Mesendoderm (in vitro differentiated cells): Measurements from ENCODE around the gene ARFGAP1.

Experiments used
- DNase-seq: peaks from one replicate; pipeline ENCODE4 v3.0.0; 2013
- H2AK5ac ChIP-seq: 2 replicates; pipeline ENCODE4 v1.6.1; 2013; ENCODE audit warnings: low read length, inconsistent platforms
- H2BK120ac ChIP-seq: 2 replicates; pipeline ENCODE4 v1.6.1; 2013; ENCODE audit warnings: low read depth, mild to moderate bottlenecking, low read length, moderate library complexity, mixed read lengths
- H2BK15ac ChIP-seq: replicated peaks from 2 replicates; pipeline ENCODE4 v1.6.1; 2013; ENCODE audit warnings: low read depth, mild to moderate bottlenecking, moderate library complexity
- H2BK5ac ChIP-seq: 2 replicates; pipeline ENCODE4 v1.6.1; 2013; ENCODE audit warnings: low read length, inconsistent platforms
- H3K18ac ChIP-seq: 2 replicates; pipeline ENCODE4 v1.6.1; 2013; ENCODE audit warnings: mild to moderate bottlenecking, low read length, mixed read lengths
- H3K23ac ChIP-seq: one replicate; pipeline ENCODE4 v1.6.1; 2013; ENCODE audit warnings: low read length
- H3K27ac ChIP-seq: 2 replicates; pipeline ENCODE4 v1.5.1; 2013; ENCODE audit warnings: low read depth, mild to moderate bottlenecking, inconsistent platforms, low read length, moderate library complexity
- H3K27me3 ChIP-seq: 2 replicates; pipeline ENCODE4 v1.6.1; 2013; ENCODE audit warnings: low read length, control low read depth, mild to moderate bottlenecking, inconsistent platforms; ENCODE audit not compliant: insufficient read depth, poor library complexity
- H3K36me3 ChIP-seq: 2 replicates; pipeline ENCODE4 v1.6.1; 2013; ENCODE audit warnings: low read length, inconsistent platforms; ENCODE audit not compliant: control insufficient read depth, insufficient read depth
- H3K4ac ChIP-seq: one replicate; pipeline ENCODE4 v1.6.1; 2013; ENCODE audit warnings: low read depth, mild to moderate bottlenecking, low read length, moderate library complexity
- H3K4me1 ChIP-seq: 2 replicates; pipeline ENCODE4 v1.6.1; 2013; ENCODE audit warnings: low read depth, low read length, inconsistent platforms; ENCODE audit not compliant: control insufficient read depth
- H3K4me2 ChIP-seq: 2 replicates; pipeline ENCODE4 v1.6.1; 2013; ENCODE audit warnings: low read length
- H3K4me3 ChIP-seq: 2 replicates; pipeline ENCODE4 v1.5.1; 2013; ENCODE audit warnings: mild to moderate bottlenecking, low read length
- H3K56ac ChIP-seq: one replicate; pipeline ENCODE4 v1.6.1; 2013; ENCODE audit warnings: low read length
- H3K79me1 ChIP-seq: 2 replicates; pipeline ENCODE4 v1.6.1; 2013; ENCODE audit warnings: low read length, inconsistent platforms
- H3K79me2 ChIP-seq: 2 replicates; pipeline ENCODE4 v1.6.1; 2013; ENCODE audit warnings: mild to moderate bottlenecking, low read length; ENCODE audit not compliant: control insufficient read depth, insufficient read depth
- H3K9ac ChIP-seq: 2 replicates; pipeline ENCODE4 v1.6.1; 2013; ENCODE audit warnings: low read length, inconsistent platforms
- H4K5ac ChIP-seq: one replicate; pipeline ENCODE4 v1.6.1; 2013; ENCODE audit warnings: low read length
- H4K8ac ChIP-seq: one replicate; pipeline ENCODE4 v1.6.1; 2013; ENCODE audit warnings: low read depth, mild to moderate bottlenecking, control low read depth, low read length, moderate library complexity
- WGBS: extraction: QIAGEN DNeasy Blood & Tissue Kit; methylation state at CpG from one replicate; pipeline ENCODE4 v1.1.7; 2013; ENCODE audit warnings: low lambda C conversion rate, missing lambda C conversion rate; ENCODE audit not compliant: insufficient coverage; ENCODE audit errors: extremely low coverage; 5-methylcytosine and 5-hydroxymethylcytosine counted together

The ARFGAP1 gene

DNA sequence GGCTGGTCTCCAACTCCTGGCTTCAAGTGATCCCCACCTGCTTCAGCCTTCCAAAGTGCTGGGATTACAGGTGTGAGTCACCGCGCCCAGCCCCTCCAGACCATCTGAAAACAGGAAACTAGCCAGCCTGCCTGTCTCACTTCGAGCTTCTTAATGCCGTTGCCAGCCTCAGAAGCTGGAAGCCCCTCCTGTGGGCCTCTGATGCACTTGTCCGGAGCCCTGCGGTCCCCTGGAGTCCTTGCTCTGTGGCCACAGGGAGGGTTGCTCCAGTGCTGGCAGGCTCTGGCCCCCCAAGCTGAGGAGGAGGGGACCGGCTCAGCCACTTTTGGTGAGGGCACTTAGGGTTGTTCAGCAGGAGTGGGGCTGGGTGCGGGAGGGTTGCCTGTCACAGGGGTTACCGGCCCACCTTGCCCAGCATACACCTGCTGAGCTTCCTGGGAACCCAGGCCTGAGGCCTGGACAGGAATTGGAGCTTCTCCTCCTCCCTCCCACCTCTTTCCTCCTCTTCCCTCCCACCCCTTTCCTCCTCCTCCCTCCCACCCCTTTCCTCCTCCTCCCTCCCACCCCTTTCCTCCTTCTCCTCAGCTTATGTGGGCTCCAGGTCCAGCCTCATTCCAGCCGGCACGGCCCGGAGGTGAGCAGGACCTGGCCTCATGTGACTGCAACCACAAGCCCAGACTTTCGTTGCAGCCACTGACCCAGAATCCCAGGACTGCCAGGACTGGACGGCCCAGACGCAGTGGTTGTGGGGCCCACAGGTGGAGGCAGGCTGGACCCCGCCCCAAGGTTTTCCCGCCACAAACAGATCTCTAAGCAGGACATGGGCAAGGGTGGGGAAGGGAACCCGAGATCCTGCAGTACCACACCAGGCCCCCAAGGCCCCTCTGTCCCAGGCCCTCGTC is 46.3 kb upstream of the ARFGAP1 start:
- Histone ChIP-seq H3K4me2 (no peak overlapping the region), H2BK5ac (no peak overlapping the region), H3K79me1 (no peaks in the 10 kb centered on the region), H3K9ac (no peak overlapping the region), H3K79me2 (no peaks in the 10 kb centered on the region), H3K4me1 (no peaks in the 10 kb centered on the region), H3K4me3 (no peak overlapping the region), H4K5ac (no peak overlapping the region), H4K8ac (no peak overlapping the region), H3K23ac (no peak overlapping the region), H3K4ac (no peak overlapping the region), H3K27ac (peak overlapping the region; percentile 33), H3K56ac (no peak overlapping the region), H2BK15ac (no peak overlapping the region), H3K18ac (no peak overlapping the region), H3K36me3 (no peaks in the 10 kb centered on the region), H2BK120ac (no peak overlapping the region), H2AK5ac (no peak overlapping the region), H3K27me3 (no peaks in the 10 kb centered on the region)
- peak; percentile 69 for DNase-seq
- WGBS: no CpG with 5 or more reads among the region's 19 CpGs

DNA sequence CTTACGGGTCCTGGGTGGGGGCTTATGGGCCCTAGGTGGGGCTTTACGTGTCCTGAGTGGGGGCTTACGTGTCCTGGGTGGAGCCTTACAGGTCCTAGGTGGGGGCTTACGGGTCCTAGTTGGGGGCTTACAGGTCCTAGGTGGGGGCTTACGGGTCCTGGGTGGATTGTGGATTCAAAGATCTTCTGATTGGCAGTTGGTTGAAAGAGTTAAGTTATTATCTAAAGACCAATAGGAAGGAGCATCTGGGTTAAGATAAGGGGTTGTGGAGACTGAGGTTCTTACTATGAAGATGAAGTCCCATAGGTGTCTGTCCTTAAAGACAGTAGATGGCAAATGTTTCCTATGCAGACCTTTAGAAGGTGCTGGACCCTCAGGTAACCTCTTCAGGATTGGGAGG is 45.4 kb upstream of the ARFGAP1 start:
- Histone ChIP-seq H3K23ac (no peak overlapping the region), H3K9ac (no peak overlapping the region), H3K56ac (no peak overlapping the region), H2BK15ac (no peak overlapping the region), H3K27me3 (no peaks in the 10 kb centered on the region), H3K18ac (no peak overlapping the region), H3K27ac (no peak overlapping the region), H3K4me3 (no peak overlapping the region), H2AK5ac (no peak overlapping the region), H3K79me2 (no peaks in the 10 kb centered on the region), H2BK120ac (no peak overlapping the region), H4K5ac (no peak overlapping the region), H2BK5ac (no peak overlapping the region), H3K4me2 (no peak overlapping the region), H4K8ac (no peak overlapping the region), H3K36me3 (no peaks in the 10 kb centered on the region), H3K79me1 (no peaks in the 10 kb centered on the region), H3K4me1 (no peaks in the 10 kb centered on the region), H3K4ac (no peak overlapping the region)
- no peak for DNase-seq
- no CpG with 5 or more reads among the region's 5 CpGs for WGBS

DNA sequence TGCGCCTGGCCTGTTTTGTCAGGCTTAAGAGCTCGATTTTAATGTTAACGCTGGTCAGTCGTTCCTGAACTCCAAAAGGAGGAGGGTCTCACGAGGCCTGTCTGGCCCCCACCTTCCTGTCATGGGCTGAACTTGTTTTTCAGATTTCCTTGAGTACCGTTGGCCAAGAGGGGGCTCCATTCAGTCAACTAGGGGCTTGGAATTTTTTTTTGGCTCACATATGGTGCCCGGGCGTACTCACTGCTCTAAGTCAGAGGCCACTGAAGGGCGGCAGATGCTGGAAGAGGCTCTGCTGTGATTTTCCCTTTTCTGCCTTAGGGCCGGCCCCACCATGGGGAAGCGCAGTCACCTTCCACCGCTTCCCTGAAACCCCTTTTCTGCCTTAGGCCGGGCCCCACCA is 43.8 kb upstream of the ARFGAP1 start:
- H3K4me3 ChIP-seq: no peak overlapping the region
- H3K18ac ChIP-seq: no peak overlapping the region
- peak; percentile 55 for DNase-seq
- no peak overlapping the region for H4K8ac ChIP-seq
- H2AK5ac ChIP-seq: no peak overlapping the region
- H3K9ac ChIP-seq: no peak overlapping the region
- H3K27me3 ChIP-seq: no peaks in the 10 kb centered on the region
- no peak overlapping the region for H2BK120ac ChIP-seq
- H3K27ac ChIP-seq: no peak overlapping the region
- no peak overlapping the region for H4K5ac ChIP-seq
- H3K4me1 ChIP-seq: no peaks in the 10 kb centered on the region
- H2BK5ac ChIP-seq: no peak overlapping the region
- H3K4ac ChIP-seq: no peak overlapping the region
- no peak overlapping the region for H2BK15ac ChIP-seq
- H3K79me1 ChIP-seq: no peaks in the 10 kb centered on the region
- peak overlapping the region; percentile 37 for H3K56ac ChIP-seq
- no peak overlapping the region for H3K23ac ChIP-seq
- no peaks in the 10 kb centered on the region for H3K79me2 ChIP-seq
- H3K36me3 ChIP-seq: no peaks in the 10 kb centered on the region
- no peak overlapping the region for H3K4me2 ChIP-seq
- no CpG with 5 or more reads among the region's 13 CpGs for WGBS

- Histone ChIP-seq H3K9ac (peak overlapping the region; percentile 2), H3K27ac (no peak overlapping the region), H3K4me2 (no peak overlapping the region), H3K18ac (no peak overlapping the region), H2AK5ac (no peak overlapping the region), H2BK120ac (no peak overlapping the region), H3K36me3 (no peaks in the 10 kb centered on the region), H3K56ac (peak overlapping the region; percentile 60), H4K5ac (no peak overlapping the region), H3K79me1 (no peaks in the 10 kb centered on the region), H3K4ac (no peak overlapping the region), H3K23ac (no peak overlapping the region), H3K79me2 (no peaks in the 10 kb centered on the region), H3K27me3 (no peaks in the 10 kb centered on the region), H2BK15ac (no peak overlapping the region), H4K8ac (no peak overlapping the region), H2BK5ac (no peak overlapping the region), H3K4me1 (no peaks in the 10 kb centered on the region), H3K4me3 (no peak overlapping the region)
- no CpG with 5 or more reads among the region's 17 CpGs for WGBS
- peak; percentile 93 for DNase-seq
Measured at GRCh38 chr20:63230800-63231268, 41.8 kb upstream of the ARFGAP1 start.

- no peak overlapping the region for H3K18ac ChIP-seq
- WGBS: no CpG with 5 or more reads among the region's 18 CpGs
Measured at GRCh38 chr20:63232235-63233060, 40.2 kb upstream of the ARFGAP1 start.

More at GRCh38 chr20:63232235-63233060, 40.2 kb upstream of the ARFGAP1 start:
- Histone ChIP-seq H4K8ac (no peak overlapping the region), H3K4me3 (no peak overlapping the region), H3K4ac (no peak overlapping the region), H3K9ac (no peak overlapping the region), H2BK5ac (no peak overlapping the region), H3K4me2 (no peak overlapping the region), H3K27ac (peak overlapping the region; percentile 83), H3K36me3 (no peaks in the 10 kb centered on the region), H3K79me1 (no peaks in the 10 kb centered on the region), H2BK15ac (no peak overlapping the region), H3K27me3 (no peaks in the 10 kb centered on the region), H3K23ac (no peak overlapping the region), H4K5ac (no peak overlapping the region), H3K4me1 (no peaks in the 10 kb centered on the region), H3K56ac (no peak overlapping the region), H3K79me2 (no peaks in the 10 kb centered on the region), H2BK120ac (no peak overlapping the region), H2AK5ac (no peak overlapping the region)
- DNase-seq: peak; percentile 89
